ENCODE data around the gene CHRM4.

DNA sequence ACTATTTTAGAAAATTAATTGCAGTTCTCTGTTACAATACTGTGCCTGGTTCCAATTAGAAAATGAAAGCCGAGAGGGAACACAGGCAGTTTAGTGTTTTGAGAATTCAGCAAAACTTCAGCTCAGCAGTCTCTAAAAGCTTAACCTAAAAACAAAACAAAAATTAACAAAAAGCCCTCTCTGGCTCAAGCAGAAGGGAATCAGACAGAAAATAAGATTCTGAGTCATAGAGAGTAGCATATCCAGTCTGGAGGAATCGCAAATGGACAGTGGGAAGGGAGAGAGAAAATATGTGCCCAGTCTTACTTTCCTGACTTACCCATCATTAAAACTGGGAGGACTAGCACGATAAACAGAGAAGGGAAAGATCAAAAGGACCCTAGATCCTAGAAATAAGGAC is 38.1 kb upstream of the CHRM4 start:
- TF ChIP-seq, protein P1, sequence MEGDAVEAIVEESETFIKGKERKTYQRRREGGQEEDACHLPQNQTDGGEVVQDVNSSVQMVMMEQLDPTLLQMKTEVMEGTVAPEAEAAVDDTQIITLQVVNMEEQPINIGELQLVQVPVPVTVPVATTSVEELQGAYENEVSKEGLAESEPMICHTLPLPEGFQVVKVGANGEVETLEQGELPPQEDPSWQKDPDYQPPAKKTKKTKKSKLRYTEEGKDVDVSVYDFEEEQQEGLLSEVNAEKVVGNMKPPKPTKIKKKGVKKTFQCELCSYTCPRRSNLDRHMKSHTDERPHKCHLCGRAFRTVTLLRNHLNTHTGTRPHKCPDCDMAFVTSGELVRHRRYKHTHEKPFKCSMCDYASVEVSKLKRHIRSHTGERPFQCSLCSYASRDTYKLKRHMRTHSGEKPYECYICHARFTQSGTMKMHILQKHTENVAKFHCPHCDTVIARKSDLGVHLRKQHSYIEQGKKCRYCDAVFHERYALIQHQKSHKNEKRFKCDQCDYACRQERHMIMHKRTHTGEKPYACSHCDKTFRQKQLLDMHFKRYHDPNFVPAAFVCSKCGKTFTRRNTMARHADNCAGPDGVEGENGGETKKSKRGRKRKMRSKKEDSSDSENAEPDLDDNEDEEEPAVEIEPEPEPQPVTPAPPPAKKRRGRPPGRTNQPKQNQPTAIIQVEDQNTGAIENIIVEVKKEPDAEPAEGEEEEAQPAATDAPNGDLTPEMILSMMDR (conservative IDR thresholded peaks at IDR 0.05; ENCODE audit: low read length): no peak
- no peak for TF ChIP-seq EZH2phosphoT487 (IDR thresholded peaks at IDR 0.05; ENCODE audit: borderline replicate concordance, low read depth, low read length)
